Ovary (tissue), 3 donors: Measurements from ENCODE around the gene TTC1.

Source experiments
- CTCF ChIP-seq, 3 donors: fragments of 450-650 bp in 2 of 3; fragments of 200-600 bp in 1 of 3; IDR thresholded peaks; one replicate each; pipeline versions ENCODE4 v1.5.1 to v1.8.0; 2016 to 2022; ENCODE audit warnings: antibody characterized with exemption in 3 of 3, mild to moderate bottlenecking in 1 of 3
- EP300 ChIP-seq: sonication (generic); formaldehyde crosslinking; IDR thresholded peaks from one replicate; pipeline ENCODE4 v1.6.1; 2017; ENCODE audit warnings: antibody characterized with exemption
- POLR2A ChIP-seq: fragments of 450-650 bp; IDR thresholded peaks from one replicate; pipeline ENCODE4 v1.6.1; 2017; ENCODE audit warnings: antibody characterized with exemption, mild to moderate bottlenecking, moderate library complexity
- donor health status: DM: no; HTN: no; CAD: no.

- no peak for TF ChIP-seq CTCF (IDR thresholded peaks at IDR 0.05)
- no peak for TF ChIP-seq POLR2A
- no peak for TF ChIP-seq EP300
Measured at GRCh38 chr5:160023908-160024630, 15.1 kb downstream of the TTC1 start.
